NCI-H2029 treated with DMSO at 0.1 percent for 48 hours (cell line): ENCODE measurements around the gene KSR1.
"Not testable (repeated sequence)": the region's sequence is repeated elsewhere in the genome, so short reads cannot be mapped to it uniquely, and the experiment has no call there.

ENCODE experiments used
- DNase-seq: peaks from one replicate; lab custom pipeline; 2025; lab: John Stamatoyannopoulos, UW

Gene KSR1

DNA sequence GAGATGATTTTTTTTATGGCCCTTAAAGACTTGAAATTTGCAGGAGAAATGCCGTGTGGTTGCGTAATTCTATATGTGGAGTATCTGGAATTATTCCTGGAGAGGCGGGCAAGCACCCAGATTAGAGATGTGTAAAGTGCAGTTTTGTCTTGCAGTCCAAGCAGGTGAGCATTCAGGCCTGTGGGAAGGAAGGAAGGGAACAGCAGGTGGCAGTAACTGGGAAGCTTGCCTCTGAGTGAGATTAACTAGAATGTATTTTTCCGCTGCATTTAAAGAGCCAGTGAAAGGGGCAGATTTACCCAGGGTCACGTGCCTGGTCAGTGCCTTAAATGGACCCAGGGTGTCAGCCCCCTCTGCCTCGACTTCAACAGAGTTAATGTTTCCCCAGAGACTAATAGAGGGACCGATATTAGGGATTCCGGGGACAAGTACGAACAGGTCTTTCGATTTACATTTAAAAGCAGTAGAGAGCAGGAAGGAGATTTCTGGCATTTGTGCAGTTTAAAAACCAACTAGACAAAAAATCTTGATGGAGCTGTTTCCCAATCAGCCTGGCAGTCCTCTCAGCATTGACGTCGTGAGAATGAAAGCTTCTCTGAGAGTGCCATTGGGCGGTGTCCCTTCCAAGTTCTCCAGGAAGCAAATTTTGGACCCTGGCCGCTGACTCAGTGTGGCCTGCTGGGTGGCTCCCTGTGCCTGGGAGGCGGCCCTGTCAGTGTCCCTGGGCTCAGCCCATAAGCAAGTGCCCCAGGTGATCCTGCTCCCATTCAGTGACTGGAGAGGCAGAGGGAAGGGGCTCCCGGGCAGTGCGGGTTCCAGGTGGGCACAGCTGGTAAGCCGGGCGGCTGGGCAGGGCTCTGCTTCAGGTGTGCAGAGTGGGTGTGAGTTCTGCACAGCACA lies 38.2 kb downstream of the KSR1 start:
- no peak for DNase-seq

DNA sequence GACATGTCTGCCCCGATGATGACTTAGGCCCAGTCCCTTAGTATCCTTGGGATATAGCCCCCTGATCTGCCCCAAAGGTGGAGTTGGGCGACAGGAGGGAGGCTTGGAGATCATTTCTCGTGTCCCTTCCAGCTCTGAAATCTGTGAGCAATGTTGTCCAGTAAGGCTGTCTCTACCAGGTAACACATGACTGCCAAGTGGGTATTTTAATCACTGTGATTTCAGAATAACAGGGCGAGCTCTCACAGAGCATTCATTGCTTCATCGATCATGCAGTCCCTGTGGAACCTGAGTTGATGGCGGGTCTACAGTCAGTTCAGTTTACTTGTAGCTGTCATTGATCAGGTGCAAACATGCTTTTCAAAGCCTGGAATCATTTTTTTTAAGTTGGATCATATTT lies 39.2 kb downstream of the KSR1 start:
- DNase-seq: no peak

DNA sequence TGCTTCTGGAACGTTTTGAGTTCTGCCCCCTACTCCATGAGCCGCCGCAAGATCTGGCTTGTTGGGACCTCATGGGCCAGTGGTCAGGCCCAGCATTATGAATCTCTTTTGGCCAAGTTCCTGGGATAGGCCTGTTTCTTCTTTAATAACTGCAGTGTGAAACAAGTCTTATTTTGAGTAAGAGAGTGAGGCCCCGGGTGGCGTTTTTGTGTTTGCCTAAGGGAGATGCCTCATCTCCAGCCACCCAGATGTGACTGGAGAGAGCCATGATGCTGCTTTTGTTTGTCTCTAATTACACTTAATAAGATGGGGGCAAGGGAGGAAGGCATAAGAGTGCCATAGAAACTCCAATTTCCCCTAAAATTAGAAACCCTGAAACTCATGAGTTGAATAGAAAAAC lies 39.8 kb downstream of the KSR1 start:
- no peak for DNase-seq

DNA sequence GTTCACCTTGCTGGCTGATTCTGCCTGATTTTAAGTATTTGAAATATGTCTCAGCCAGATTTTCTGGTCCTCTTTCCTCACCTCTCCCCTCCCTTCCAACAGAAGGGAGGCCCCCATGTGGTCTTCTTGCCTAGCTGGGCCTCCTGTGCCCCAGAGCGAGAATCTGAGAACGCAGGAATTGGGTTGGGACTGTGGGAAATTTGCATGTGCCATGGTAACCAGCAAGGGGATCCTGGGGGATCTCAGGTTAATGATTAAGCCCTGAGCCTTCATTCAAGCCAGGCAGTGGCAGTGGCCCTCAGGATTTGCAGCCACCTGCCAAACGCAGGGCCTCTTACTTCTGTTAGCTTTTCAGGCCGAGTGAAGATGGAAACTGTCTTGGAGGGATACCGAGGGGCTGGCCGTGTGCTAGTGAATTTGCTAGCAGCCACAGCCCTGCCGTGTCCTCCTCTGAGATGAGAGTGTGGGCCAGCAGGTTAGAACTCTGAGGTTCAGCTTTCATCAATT lies 40.2 kb downstream of the KSR1 start:
- DNase-seq: no peak

DNA sequence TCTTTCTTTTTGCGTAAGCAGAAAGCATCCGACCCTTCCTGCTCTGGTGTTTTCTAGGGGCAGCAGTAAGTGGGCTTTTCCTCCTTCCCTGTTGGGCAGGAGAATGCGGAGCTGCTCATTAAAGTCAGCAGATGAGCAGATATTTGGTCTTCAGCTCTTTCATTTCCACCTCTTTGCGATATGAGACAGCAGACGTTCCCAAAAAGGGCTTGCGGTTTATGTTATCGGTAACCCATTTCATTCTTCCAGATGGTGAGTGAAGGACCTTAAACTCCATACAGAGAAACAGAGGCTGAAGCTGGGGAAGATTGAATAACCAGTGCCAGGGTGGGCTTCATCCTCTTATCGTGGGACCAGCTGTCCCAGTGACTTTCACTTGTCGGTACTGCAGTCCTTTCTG lies 40.7 kb downstream of the KSR1 start:
- DNase-seq: no peak

DNA sequence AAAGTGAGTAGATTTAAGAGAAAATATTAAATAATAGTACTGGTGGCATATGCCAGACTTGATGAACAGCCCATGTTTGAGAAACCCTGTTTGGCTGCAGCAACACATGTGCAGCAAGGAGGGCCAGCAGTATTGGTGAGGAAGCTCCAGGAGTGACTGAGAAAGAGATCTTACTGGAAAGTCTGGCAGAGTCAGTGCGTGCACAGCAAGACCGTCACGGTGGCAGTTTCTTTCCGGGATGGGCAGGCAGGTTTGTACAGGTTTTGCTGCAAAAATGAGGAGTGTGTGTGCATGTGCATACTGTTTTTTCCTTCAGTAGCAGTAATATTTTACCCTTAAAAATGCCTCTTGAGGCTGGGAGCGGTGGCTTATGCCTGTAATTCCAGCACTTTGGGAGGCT lies 41.4 kb downstream of the KSR1 start:
- no peak for DNase-seq

DNA sequence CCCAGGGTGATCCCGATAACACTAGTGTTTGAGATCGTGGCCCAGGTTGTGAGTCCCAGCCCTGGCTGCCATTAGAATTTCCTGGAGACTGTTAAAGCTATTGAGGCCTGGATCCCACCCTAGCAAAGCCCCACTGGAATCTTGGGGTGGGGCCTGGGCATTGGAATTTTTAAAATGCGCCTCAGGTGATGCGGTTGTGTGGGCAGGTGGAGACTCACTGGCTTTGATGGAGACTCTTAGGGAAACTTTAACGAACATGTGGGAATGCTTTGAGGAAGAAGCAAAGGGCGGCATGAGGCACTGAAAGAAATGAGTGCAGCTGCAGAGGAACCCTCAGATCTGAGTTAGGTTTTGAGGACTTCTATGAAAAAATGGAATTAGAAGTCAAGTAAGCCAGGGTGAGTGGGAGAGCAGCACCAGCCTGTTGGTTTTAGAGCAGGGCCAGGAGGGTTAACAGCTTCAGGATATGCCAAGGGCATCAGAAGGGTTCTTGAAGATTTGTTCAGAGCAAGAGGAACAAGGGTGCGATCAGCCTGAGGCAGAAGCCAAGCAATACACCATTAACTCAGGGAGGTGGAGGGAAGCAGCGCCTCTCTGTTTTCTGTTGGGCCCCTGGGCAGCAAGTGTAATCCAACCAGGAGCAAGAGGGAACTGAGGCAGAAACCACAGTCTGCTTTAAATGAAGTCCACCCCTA lies 42.5 kb downstream of the KSR1 start:
- DNase-seq: no peak

DNA sequence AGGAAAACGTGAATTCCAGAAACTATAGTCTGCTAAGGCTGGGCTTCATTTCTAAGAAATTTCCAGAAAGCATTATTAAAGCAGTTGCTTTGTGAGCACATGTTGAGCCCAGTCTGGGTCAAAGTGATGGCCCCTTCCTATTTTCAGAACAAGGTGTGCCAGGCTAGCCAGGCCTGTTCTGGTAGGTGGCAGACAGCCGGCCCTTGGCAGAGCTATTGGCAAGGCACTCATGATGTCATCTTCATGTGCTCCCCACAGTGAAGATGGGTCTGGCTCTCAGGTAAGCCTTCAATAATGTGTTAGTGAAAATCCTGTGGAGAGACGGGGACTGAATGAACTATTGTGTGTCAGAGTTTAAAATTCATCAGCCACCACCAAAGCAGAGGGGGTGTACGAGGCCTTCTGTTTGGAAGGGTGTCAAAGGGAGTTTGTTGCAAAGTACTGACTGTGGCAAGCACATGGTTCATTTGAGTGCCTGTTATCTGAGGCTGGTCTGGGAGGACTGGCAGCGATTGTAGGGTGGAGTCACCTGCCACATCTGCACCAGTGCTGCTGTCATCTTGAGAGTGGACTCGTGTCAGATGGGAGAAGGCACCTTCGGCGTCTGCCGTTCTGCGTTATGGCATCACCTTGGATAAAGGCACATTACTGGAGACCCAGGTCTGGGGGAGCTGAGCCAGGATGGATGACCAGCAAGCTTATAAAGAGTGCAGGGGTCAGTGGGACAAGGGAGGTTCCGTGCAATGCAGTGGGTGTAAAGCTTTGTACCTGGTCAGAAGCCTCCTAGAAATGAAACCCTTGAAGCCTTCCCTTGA lies 43.4 kb downstream of the KSR1 start:
- DNase-seq: no peak

DNA sequence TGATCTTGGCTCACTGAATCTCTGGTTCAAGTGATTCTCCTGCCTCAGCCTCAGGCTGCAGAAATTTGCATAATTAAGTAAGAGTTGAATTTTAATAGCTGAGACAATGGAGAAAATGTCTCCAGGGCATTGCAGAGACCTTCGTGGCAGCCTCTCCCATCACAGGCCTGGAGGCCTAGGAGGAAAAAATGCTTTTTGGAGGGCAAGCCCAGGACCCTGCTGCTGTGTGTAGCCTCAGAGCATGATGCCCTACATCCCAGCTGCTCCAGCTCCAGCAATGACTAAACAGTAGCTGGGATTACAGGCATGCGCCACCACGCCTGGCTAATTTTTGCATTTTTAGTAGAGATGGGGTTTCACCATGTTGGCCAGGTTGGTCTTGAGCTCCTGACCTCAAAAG lies 45.1 kb downstream of the KSR1 start:
- DNase-seq: not testable (repeated sequence)

DNA sequence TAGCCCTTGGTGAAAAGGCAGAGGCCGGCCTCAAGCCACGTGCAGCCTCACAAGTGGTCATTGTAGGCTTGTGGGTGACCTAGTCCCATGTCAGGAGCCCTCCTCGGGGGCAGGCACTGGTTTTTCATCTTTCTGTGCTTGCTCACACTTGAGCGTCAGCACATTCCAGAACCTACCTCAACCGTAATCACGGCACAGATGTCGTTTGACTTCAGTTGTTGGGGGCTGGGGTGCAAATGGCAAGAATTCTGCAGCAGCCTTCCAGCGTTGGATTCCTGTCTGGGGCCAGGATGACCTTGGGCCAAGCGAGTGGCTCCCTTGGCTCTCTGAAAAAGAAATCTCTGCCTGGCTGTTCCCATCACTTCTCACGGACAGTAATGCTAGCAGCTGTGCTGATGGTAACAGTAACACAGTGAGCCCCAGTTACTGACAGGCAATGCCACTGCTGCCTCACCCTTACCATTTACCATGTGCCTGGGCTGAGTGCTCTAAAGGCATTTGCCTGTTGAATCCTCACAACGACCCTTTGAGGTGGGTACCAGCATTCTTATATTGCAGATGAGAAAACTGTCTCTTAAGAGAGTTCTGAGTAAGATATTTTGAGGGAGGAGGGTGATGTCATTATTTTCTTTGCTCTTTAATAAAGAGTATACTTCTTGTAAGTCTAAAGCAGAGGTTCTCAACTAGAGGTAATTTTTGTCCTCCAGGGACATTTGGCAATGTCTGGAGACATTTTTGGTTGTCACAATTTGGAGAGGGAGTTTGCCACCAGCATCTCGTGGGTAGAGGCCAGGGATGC lies 46.5 kb downstream of the KSR1 start:
- no peak for DNase-seq

DNA sequence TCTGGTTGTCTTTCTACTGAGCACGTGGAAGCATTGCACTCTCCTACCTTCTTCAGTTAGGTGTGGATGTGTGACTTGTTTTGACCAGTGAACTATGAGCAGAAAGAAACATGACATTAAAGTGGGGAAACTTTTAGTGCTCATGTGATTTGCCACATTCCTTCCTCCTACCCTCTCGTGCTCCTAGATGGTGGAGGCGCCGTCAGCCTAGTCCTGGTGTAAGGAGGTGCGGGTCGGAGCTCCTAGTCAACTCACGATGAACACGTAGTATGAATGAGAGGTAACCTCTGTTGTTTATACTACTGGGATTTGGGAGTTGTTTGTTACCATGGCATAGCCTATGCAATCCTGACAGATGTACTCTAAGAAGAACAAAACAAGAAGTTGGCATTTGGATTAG lies 47.4 kb downstream of the KSR1 start:
- DNase-seq: no peak

DNA sequence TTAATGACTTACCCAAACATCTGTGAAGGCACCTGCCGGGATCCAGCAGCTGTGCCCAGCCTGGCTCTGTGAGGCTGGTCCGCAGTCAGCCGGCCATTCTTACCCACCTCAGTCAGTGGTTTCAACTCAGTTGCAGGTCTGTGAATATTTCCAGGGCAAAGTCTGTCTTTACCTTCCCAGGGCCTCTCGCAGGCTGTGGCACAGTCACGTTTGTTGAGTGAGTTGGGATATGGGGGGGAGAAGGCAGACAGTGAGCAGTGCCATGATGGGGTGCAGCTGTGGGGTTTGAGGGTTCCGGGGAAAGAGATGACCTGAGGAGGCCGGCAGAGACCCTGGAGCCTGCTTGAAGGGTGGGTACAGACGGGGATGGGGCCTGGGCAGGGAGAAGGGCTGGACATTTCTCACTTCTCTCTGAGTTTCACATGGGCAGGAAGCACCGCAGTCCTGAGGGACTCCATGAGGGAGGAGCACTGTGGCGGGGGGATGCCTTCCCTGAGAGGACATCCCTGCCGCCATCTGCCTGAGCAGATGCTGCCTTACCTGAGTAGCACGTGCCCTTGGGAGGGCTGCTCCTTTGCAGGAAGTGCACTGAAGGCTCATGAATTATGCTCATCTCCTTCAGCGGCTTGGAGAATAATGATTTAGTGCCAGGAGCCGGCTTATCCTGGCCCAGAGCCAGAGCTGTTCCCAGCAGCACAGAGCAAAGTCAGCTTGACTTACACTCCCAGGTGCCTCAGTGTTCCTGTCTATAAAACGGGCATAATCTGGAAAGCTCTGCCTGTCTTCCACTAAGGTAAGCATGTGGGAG lies 48.1 kb downstream of the KSR1 start:
- DNase-seq: no peak

DNA sequence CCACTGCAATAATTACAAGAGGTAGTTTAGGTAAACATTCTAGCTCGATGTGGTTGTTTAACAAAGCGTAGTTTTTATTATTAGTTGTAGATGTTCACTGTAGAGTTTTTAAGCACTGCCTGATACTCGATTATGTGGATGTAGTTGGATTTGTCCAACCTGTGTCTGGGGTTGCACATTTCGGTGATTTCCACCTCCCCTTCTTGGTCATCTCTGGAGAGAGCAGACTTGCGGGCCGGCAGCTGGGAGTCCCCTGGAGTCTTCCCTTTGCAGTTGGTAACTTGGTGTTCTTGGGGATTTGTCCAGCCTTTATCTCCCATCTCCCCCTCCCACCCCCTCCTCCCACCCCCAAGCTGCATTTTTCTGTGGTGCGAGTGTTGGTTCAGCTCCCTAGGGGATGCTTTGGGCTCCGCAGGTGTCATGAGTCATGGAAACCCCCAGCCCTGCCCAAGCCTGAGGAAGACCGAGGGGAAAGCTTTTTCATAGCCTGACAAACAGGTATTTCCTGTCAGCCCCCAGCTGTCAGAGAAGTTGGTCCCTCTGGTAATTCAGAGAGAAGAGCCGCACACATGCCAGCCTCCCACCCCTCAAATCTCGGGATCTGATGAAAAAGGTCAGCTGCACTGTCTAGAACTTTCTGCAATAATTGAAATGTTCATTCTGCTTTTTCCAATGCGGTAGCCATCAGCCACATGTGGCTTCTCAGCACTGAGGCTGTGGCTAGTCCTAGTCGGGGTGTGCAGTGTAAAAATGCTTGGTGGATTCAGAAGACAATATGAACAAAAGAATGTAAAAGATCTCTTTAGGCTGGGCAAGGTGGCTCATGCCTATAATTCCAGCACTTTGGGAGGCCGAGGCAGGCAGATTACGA lies 50.3 kb downstream of the KSR1 start:
- DNase-seq: no peak

DNA sequence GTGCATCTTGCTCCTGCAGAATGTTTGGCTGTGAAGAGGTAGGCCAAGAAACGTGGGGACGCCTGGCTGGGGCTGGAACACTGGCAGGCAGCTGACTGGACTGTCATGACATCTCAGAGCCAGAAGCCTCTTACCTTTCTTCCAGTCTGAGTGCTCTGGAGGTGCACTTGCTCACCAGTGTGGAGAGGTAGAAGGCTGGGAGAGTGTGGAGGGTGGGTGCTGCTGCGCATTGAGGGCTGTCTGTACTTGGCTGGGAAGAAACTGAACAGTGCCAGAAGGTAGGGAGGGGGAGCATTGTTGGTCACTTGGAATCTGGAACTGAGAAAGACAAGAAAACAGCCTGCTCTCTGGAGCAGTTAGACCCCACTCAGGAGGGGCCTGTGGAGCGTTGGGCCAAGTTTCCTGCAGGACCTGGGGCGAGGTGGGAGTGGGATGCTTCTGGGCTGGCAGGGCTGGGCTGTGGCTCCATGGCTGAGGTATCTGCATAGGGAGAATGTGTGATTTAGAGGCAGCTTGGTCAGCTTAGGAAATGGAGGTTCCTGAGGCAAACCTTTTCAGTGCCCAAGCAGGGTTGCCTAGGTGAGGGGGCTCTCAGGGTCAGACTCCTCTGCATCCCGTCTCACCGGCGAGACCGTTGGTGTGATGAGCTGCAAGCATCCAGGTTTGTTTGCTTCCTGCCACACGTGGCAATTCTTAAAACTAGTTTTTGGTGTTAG lies 55.1 kb downstream of the KSR1 start:
- no peak for DNase-seq

DNA sequence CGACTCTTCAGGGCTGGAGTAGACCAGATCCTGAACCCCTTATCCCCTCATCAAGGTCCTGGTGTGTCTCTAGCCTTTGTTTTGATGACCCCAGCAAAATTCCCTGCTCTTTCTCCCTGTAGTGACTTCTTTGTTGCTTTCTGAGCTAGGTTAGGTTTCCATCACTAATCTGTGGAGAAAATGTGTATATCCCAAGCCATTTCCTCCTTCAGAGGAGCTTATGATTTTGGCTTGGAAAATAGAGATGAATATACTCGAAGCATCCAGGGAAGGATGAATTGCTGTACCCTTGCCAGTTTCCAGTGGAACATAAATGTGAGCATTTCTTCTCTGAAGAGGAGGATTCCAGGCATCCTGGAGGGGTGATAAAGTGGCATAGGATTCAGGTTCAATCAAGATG lies 55.8 kb downstream of the KSR1 start:
- DNase-seq: no peak

DNA sequence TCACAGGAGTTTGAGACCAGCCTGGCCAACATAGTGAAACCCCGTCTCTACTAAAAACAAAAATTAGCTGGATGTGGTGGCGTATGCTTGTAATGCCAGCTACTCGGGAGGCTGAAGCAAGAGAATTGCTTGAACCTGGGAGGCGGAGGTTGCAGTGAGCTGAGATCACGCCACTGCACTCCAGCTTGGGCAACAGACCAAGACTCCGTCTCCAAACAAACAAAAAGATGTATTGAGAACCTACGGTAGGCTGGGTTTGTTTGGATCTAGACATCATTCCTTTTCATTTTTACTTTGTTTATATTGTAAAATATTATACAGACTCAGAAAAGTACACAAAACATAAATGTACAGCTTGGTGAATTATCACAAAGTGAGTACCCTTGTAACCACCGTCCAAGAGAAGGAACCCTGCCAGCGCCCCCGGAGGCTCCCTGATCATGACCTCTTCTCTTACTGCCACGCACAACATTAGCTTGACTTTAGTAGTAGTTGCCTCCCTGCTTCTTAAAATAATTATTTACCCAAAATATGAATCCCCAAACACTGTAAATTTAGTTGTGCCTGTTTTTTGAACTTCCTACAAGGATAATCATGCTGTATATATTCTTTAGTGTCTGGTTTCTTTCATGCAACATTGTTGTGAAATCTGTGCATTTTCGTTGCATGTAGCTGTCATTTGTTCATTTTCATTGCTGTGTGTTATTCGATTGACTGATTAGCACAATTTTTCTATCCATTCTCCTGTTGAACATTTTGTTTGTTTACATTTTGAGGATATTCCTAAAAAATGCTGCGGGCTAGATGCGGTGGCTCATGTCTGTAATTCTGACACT lies 56.5 kb downstream of the KSR1 start:
- no peak for DNase-seq

DNA sequence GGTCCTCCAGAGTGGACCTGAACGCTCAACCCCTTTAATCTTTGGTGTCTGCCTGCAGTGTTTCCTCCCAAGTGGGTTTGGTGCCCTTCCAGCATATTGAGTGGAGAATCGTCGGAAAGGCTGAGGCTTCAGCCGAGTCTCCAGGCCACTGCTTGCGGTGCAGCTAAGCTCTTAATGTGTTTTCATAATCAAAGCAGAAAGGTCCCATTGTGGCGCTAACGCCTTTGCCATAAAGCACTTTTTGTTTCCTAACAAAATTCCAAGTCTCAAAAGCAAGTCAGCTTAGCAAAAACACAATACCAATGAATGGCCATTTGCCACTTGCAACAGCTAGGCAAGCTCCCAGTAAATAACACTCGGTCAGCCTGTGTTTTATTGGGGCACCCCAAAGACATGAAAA lies 57.6 kb downstream of the KSR1 start:
- no peak for DNase-seq
